ENCODE results near the gene PCBP3.
"Not testable (repeated sequence)": the region's sequence is repeated elsewhere in the genome, so short reads cannot be mapped to it uniquely, and the experiment has no call there.

The PCBP3 gene

GRCh38 chr21:45719177-45719802 lies 75.8 kb downstream of the PCBP3 start:
- no peak for DNase-seq
- no peak overlapping the region for H2AFZ ChIP-seq (ENCODE audit: low read depth, low read length)
- H2BK12ac ChIP-seq (ENCODE audit: low read length in 2 of 2), result no peak overlapping the region

GRCh38 chr21:45720204-45720603 lies 76.7 kb downstream of the PCBP3 start:
- H2BK120ac ChIP-seq (ENCODE audit: low read depth, low read length), result not testable (repeated sequence)
- WGBS, result 40% methylated on average over 1 of the region's 1 CpG

More at GRCh38 chr21:45719177-45719802, 75.8 kb downstream of the PCBP3 start:
- H3K23ac ChIP-seq (ENCODE audit: low read length in 2 of 2), result no peak overlapping the region
- H3K4me1 ChIP-seq (ENCODE audit: control insufficient read depth, insufficient read depth, low read depth, low read length), result peaks cover 2% of the 10 kb centered on the region
- H2BK120ac ChIP-seq (ENCODE audit: low read depth, low read length), result no peak overlapping the region
- WGBS, result 90% methylated on average over 5 of the region's 6 CpGs
- no peak overlapping the region for H2BK15ac ChIP-seq (ENCODE audit: low read depth, poor library complexity, severe bottlenecking)
- no peak overlapping the region for H3K4me3 ChIP-seq (ENCODE audit: insufficient read depth in 1 of 2, low read depth in 1 of 2, low read length in 2 of 2)
- no peak overlapping the region for H3K4ac ChIP-seq (ENCODE audit: low read depth in 1 of 2, low read length in 2 of 2)
- no peaks in the 10 kb centered on the region for H3K36me3 ChIP-seq (ENCODE audit: control insufficient read depth in 1 of 2, insufficient read depth in 2 of 2, low read depth in 1 of 2, low read length in 2 of 2)
- H3K14ac ChIP-seq (ENCODE audit: low read length in 2 of 2), result no peak overlapping the region
- peaks cover 6% of the 10 kb centered on the region for H3K79me1 ChIP-seq (replicated peaks; ENCODE audit: low read length, poor library complexity, severe bottlenecking)
- no peak overlapping the region for H4K8ac ChIP-seq (ENCODE audit: low read length)
- H2AK5ac ChIP-seq (ENCODE audit: low read length, severe bottlenecking), result no peak overlapping the region
- no peak overlapping the region for H3K9ac ChIP-seq (ENCODE audit: low read length)
- no peak overlapping the region for H3K27ac ChIP-seq (ENCODE audit: low read length, poor library complexity, severe bottlenecking)
- H3K9me3 ChIP-seq (ENCODE audit: control insufficient read depth, low read length), result no peaks in the 10 kb centered on the region
- no peaks in the 10 kb centered on the region for H3K27me3 ChIP-seq (ENCODE audit: control insufficient read depth in 1 of 2, insufficient read depth in 1 of 2, low read length in 2 of 2)
- H4K91ac ChIP-seq (ENCODE audit: low read length), result no peak overlapping the region
- no peak overlapping the region for H3K18ac ChIP-seq (ENCODE audit: low read depth in 1 of 2, low read length in 2 of 2)
- no peak overlapping the region for H3K4me2 ChIP-seq (ENCODE audit: low read length, poor library complexity, severe bottlenecking)
- no peak overlapping the region for H2BK5ac ChIP-seq (ENCODE audit: low read depth, low read length, poor library complexity, severe bottlenecking)

GRCh38 chr21:45721671-45722070 lies 78.1 kb downstream of the PCBP3 start:
- H3K23ac ChIP-seq (ENCODE audit: low read length in 2 of 2), result no peak overlapping the region
- H2AK5ac ChIP-seq (ENCODE audit: low read length, severe bottlenecking), result no peak overlapping the region
- peaks cover 8% of the 10 kb centered on the region for H3K4me1 ChIP-seq (ENCODE audit: control insufficient read depth, insufficient read depth, low read depth, low read length)
- no peaks in the 10 kb centered on the region for H3K27me3 ChIP-seq (ENCODE audit: control insufficient read depth in 1 of 2, insufficient read depth in 1 of 2, low read length in 2 of 2)
- no peak overlapping the region for H3K14ac ChIP-seq (ENCODE audit: low read length in 2 of 2)
- no peak overlapping the region for H2AFZ ChIP-seq (ENCODE audit: low read depth, low read length)
- no peak overlapping the region for H2BK12ac ChIP-seq (ENCODE audit: low read length in 2 of 2)
- no peak overlapping the region for H3K4ac ChIP-seq (ENCODE audit: low read depth in 1 of 2, low read length in 2 of 2)
- H3K4me3 ChIP-seq (ENCODE audit: insufficient read depth in 1 of 2, low read depth in 1 of 2, low read length in 2 of 2), result no peak overlapping the region
- 72% methylated on average over 4 of the region's 6 CpGs for WGBS
- no peak overlapping the region for H2BK15ac ChIP-seq (ENCODE audit: low read depth, poor library complexity, severe bottlenecking)
- no peak overlapping the region for H3K4me2 ChIP-seq (ENCODE audit: low read length, poor library complexity, severe bottlenecking)
- no peak overlapping the region for H4K8ac ChIP-seq (ENCODE audit: low read length)
- no peaks in the 10 kb centered on the region for H3K9me3 ChIP-seq (ENCODE audit: control insufficient read depth, low read length)
- no peak overlapping the region for H2BK5ac ChIP-seq (ENCODE audit: low read depth, low read length, poor library complexity, severe bottlenecking)
- H3K27ac ChIP-seq (ENCODE audit: low read length, poor library complexity, severe bottlenecking), result no peak overlapping the region
- no peak overlapping the region for H4K91ac ChIP-seq (ENCODE audit: low read length)
- no peak overlapping the region for H2BK120ac ChIP-seq (ENCODE audit: low read depth, low read length)
- H3K36me3 ChIP-seq (ENCODE audit: control insufficient read depth in 1 of 2, insufficient read depth in 2 of 2, low read depth in 1 of 2, low read length in 2 of 2), result no peaks in the 10 kb centered on the region
- H3K79me1 ChIP-seq (replicated peaks; ENCODE audit: low read length, poor library complexity, severe bottlenecking), result peaks cover 15% of the 10 kb centered on the region
- no peak for DNase-seq
- H3K18ac ChIP-seq (ENCODE audit: low read depth in 1 of 2, low read length in 2 of 2), result no peak overlapping the region
- no peak overlapping the region for H3K9ac ChIP-seq (ENCODE audit: low read length)

More at GRCh38 chr21:45720204-45720603, 76.7 kb downstream of the PCBP3 start:
- not testable (repeated sequence) for H3K23ac ChIP-seq (ENCODE audit: low read length in 2 of 2); H3K18ac ChIP-seq (ENCODE audit: low read depth in 1 of 2, low read length in 2 of 2); H2AK5ac ChIP-seq (ENCODE audit: low read length, severe bottlenecking); H3K4me3 ChIP-seq (ENCODE audit: insufficient read depth in 1 of 2, low read depth in 1 of 2, low read length in 2 of 2); H2AFZ ChIP-seq (ENCODE audit: low read depth, low read length); H2BK15ac ChIP-seq (ENCODE audit: low read depth, poor library complexity, severe bottlenecking); H3K27ac ChIP-seq (ENCODE audit: low read length, poor library complexity, severe bottlenecking); H3K9me3 ChIP-seq (ENCODE audit: control insufficient read depth, low read length); H3K4ac ChIP-seq (ENCODE audit: low read depth in 1 of 2, low read length in 2 of 2); H3K4me1 ChIP-seq (ENCODE audit: control insufficient read depth, insufficient read depth, low read depth, low read length); H3K36me3 ChIP-seq (ENCODE audit: control insufficient read depth in 1 of 2, insufficient read depth in 2 of 2, low read depth in 1 of 2, low read length in 2 of 2); H3K27me3 ChIP-seq (ENCODE audit: control insufficient read depth in 1 of 2, insufficient read depth in 1 of 2, low read length in 2 of 2); H3K9ac ChIP-seq (ENCODE audit: low read length); H4K91ac ChIP-seq (ENCODE audit: low read length); H2BK12ac ChIP-seq (ENCODE audit: low read length in 2 of 2); DNase-seq; H3K14ac ChIP-seq (ENCODE audit: low read length in 2 of 2); H2BK5ac ChIP-seq (ENCODE audit: low read depth, low read length, poor library complexity, severe bottlenecking); H3K4me2 ChIP-seq (ENCODE audit: low read length, poor library complexity, severe bottlenecking); H4K8ac ChIP-seq (ENCODE audit: low read length)
- H3K79me1 ChIP-seq (replicated peaks; ENCODE audit: low read length, poor library complexity, severe bottlenecking), result peaks cover 10% of the 10 kb centered on the region

- no peak overlapping the region for H3K18ac ChIP-seq (ENCODE audit: low read depth in 1 of 2, low read length in 2 of 2)
- DNase-seq, result no peak
- H3K23ac ChIP-seq (ENCODE audit: low read length in 2 of 2), result no peak overlapping the region
- H2BK15ac ChIP-seq (ENCODE audit: low read depth, poor library complexity, severe bottlenecking), result no peak overlapping the region
- peak overlapping the region in 1 of 2 experiments; percentile 20 for H3K4me3 ChIP-seq (ENCODE audit: insufficient read depth in 1 of 2, low read depth in 1 of 2, low read length in 2 of 2)
- H4K91ac ChIP-seq (ENCODE audit: low read length), result no peak overlapping the region
- H4K8ac ChIP-seq (ENCODE audit: low read length), result no peak overlapping the region
- no peak overlapping the region for H3K14ac ChIP-seq (ENCODE audit: low read length in 2 of 2)
- H3K9me3 ChIP-seq (ENCODE audit: control insufficient read depth, low read length), result no peaks in the 10 kb centered on the region
- no peak overlapping the region for H2AFZ ChIP-seq (ENCODE audit: low read depth, low read length)
- H3K36me3 ChIP-seq (ENCODE audit: control insufficient read depth in 1 of 2, insufficient read depth in 2 of 2, low read depth in 1 of 2, low read length in 2 of 2), result no peaks in the 10 kb centered on the region
- peaks cover 8% of the 10 kb centered on the region for H3K4me1 ChIP-seq (ENCODE audit: control insufficient read depth, insufficient read depth, low read depth, low read length)
- no peak overlapping the region for H3K4me2 ChIP-seq (ENCODE audit: low read length, poor library complexity, severe bottlenecking)
- no peak overlapping the region for H2BK12ac ChIP-seq (ENCODE audit: low read length in 2 of 2)
- H2AK5ac ChIP-seq (ENCODE audit: low read length, severe bottlenecking), result no peak overlapping the region
- no peak overlapping the region for H3K27ac ChIP-seq (ENCODE audit: low read length, poor library complexity, severe bottlenecking)
- H3K9ac ChIP-seq (ENCODE audit: low read length), result no peak overlapping the region
- H3K27me3 ChIP-seq (ENCODE audit: control insufficient read depth in 1 of 2, insufficient read depth in 1 of 2, low read length in 2 of 2), result no peaks in the 10 kb centered on the region
- no peak overlapping the region for H3K4ac ChIP-seq (ENCODE audit: low read depth in 1 of 2, low read length in 2 of 2)
- peaks cover 14% of the 10 kb centered on the region for H3K79me1 ChIP-seq (replicated peaks; ENCODE audit: low read length, poor library complexity, severe bottlenecking)
- no peak overlapping the region for H2BK5ac ChIP-seq (ENCODE audit: low read depth, low read length, poor library complexity, severe bottlenecking)
- 89% methylated on average over 7 of the region's 10 CpGs for WGBS
- no peak overlapping the region for H2BK120ac ChIP-seq (ENCODE audit: low read depth, low read length)
Observed at GRCh38 chr21:45723049-45723958, 79.8 kb downstream of the PCBP3 start.
